ENCODE data around the gene ZSWIM3. TPM values are rescaled to one million over a fixed set of nuclear protein-coding genes. Genes with fewer than 3 reads are reported as not detected.

The ZSWIM3 gene
- total and polyA plus RNA-seq, 2 of the 13 experiments (the other 11 are each of a cell fraction or from before 2014, with no cell fraction given): 5.2 to 5.8 TPM

DNA sequence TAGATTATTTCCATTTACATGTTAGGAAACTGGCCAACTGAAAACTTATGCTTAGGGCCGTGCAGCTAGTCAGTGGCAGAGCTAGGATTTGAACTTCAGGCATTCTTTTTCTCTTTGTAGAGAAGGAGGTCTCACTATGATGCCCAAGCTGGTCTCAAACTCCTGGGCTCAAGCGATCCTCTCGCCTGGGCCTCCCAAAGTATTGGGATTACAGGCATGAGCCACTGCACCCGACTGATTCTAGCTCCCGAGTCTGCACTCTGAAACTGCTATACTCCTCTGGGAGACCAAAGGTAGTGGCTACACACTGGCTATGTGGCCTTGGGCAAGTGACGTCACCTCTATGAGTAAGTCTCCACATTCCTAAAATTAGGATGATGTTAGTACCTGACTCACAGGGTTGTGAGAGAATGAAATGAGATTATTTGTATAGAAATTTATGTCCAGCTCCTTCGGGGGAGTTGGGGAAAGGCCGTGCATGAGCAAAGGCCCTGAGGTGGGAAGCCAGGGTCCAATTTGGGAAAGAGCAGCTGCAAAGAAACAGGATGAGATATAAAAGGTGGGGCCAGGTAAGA, 48.2 kb downstream of the ZSWIM3 start (continued):
- no peak for TF ChIP-seq KIAA2018 (CRISPR knock-in tag; IDR thresholded peaks at IDR 0.05; ENCODE audit: borderline replicate concordance)
- TF ChIP-seq, protein P1, sequence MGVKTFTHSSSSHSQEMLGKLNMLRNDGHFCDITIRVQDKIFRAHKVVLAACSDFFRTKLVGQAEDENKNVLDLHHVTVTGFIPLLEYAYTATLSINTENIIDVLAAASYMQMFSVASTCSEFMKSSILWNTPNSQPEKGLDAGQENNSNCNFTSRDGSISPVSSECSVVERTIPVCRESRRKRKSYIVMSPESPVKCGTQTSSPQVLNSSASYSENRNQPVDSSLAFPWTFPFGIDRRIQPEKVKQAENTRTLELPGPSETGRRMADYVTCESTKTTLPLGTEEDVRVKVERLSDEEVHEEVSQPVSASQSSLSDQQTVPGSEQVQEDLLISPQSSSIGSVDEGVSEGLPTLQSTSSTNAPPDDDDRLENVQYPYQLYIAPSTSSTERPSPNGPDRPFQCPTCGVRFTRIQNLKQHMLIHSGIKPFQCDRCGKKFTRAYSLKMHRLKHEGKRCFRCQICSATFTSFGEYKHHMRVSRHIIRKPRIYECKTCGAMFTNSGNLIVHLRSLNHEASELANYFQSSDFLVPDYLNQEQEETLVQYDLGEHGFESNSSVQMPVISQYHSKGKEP (CRISPR knock-in tag; IDR thresholded peaks at IDR 0.05): no peak
- TF ChIP-seq HNRNPK (IDR thresholded peaks at IDR 0.05; ENCODE audit: low read depth, low read length, poor library complexity, severe bottlenecking): no peak
- TF ChIP-seq PBX3 (CRISPR knock-in tag; IDR thresholded peaks at IDR 0.05; ENCODE audit: borderline replicate concordance): no peak
- TF ChIP-seq ZNF83 (CRISPR knock-in tag; IDR thresholded peaks at IDR 0.05; ENCODE audit: borderline replicate concordance): no peak
- no peak for TF ChIP-seq ZSCAN12 (CRISPR knock-in tag; IDR thresholded peaks at IDR 0.05)
- TF ChIP-seq ZNF567 (CRISPR knock-in tag; IDR thresholded peaks at IDR 0.05; ENCODE audit: borderline replicate concordance): no peak
- no peak for TF ChIP-seq EED (CRISPR knock-in tag; IDR thresholded peaks at IDR 0.05)
- TF ChIP-seq, protein P2, sequence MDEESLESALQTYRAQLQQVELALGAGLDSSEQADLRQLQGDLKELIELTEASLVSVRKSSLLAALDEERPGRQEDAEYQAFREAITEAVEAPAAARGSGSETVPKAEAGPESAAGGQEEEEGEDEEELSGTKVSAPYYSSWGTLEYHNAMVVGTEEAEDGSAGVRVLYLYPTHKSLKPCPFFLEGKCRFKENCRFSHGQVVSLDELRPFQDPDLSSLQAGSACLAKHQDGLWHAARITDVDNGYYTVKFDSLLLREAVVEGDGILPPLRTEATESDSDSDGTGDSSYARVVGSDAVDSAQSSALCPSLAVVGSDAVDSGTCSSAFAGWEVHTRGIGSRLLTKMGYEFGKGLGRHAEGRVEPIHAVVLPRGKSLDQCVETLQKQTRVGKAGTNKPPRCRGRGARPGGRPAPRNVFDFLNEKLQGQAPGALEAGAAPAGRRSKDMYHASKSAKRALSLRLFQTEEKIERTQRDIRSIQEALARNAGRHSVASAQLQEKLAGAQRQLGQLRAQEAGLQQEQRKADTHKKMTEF (CRISPR knock-in tag; IDR thresholded peaks at IDR 0.05): 0 out of 2 replicates have a peak, but pooled peaks have one; percentile 49
- no peak for TF ChIP-seq ZNF276 (CRISPR knock-in tag; IDR thresholded peaks at IDR 0.05; ENCODE audit: low read depth)
- TF ChIP-seq NKX3-1 (CRISPR knock-in tag; IDR thresholded peaks at IDR 0.05): no peak
- TF ChIP-seq ZNF121 (CRISPR knock-in tag; IDR thresholded peaks at IDR 0.05): no peak
- TF ChIP-seq ZNF747 (CRISPR knock-in tag; IDR thresholded peaks at IDR 0.05; ENCODE audit: borderline replicate concordance): no peak
- no peak for TF ChIP-seq EHMT2 (IDR thresholded peaks at IDR 0.05; ENCODE audit: borderline replicate concordance, low read depth, low read length)

Data from HepG2 (cell line).